Stimulated activated naive CD4-positive, alpha-beta T cell (primary cell): ENCODE measurements around the gene TAS1R2.
"Not testable (repeated sequence)": the region's sequence is repeated elsewhere in the genome, so short reads cannot be mapped to it uniquely, and the experiment has no call there.

Source experiments
- DNase-seq, 6 experiments: peaks; one replicate each; lab custom pipeline; 2025; lab: John Stamatoyannopoulos, UW

The TAS1R2 gene

GRCh38 chr1:18859560-18859959 lies at the start of gene TAS1R2:
TSS of gene TAS1R2 (minus strand) at chr1:18859660. CDS start at chr1:18859660, 0 bp downstream.
- no peak for DNase-seq

- DNase-seq = no peak
Observed at GRCh38 chr1:18907917-18908845, 48.7 kb upstream of the TAS1R2 start.

GRCh38 chr1:18907021-18907916 lies 47.8 kb upstream of the TAS1R2 start:
- DNase-seq = peak; percentile 32 to 84 (median 48)

GRCh38 chr1:18903291-18903756 lies 43.9 kb upstream of the TAS1R2 start:
- no peak for DNase-seq

- peak; percentile 85 to 98 (median 92) for DNase-seq
Observed at GRCh38 chr1:18902523-18903290, 43.2 kb upstream of the TAS1R2 start, which contains the start of gene ALDH4A1. TSS of gene ALDH4A1 (minus strand) at chr1:18902555. CDS start at chr1:18902523, 32 bp downstream.

GRCh38 chr1:18901952-18902522 lies 42.6 kb upstream of the TAS1R2 start:
- DNase-seq = peak in 1 of 6 experiments; percentile 35

- no peak for DNase-seq
Observed at GRCh38 chr1:18901147-18901951, 41.9 kb upstream of the TAS1R2 start.

GRCh38 chr1:18900303-18900841 lies 40.9 kb upstream of the TAS1R2 start:
- peak in 1 of 6 experiments; percentile 5 for DNase-seq

GRCh38 chr1:18899363-18900049 lies 40.0 kb upstream of the TAS1R2 start:
- DNase-seq = no peak

- DNase-seq = no peak
Observed at GRCh38 chr1:18898567-18898966, 39.1 kb upstream of the TAS1R2 start.

- no peak for DNase-seq
Observed at GRCh38 chr1:18895317-18895716, 35.9 kb upstream of the TAS1R2 start.

GRCh38 chr1:18893120-18893519 lies 33.7 kb upstream of the TAS1R2 start:
- DNase-seq = no peak

GRCh38 chr1:18891858-18892257 lies 32.4 kb upstream of the TAS1R2 start:
- not testable (repeated sequence) for DNase-seq

- no peak for DNase-seq
Observed at GRCh38 chr1:18891426-18891780, 31.9 kb upstream of the TAS1R2 start.

- no peak for DNase-seq
Observed at GRCh38 chr1:18890706-18891425, 31.4 kb upstream of the TAS1R2 start.

- no peak for DNase-seq
Observed at GRCh38 chr1:18886003-18886335, 26.5 kb upstream of the TAS1R2 start.

- no peak for DNase-seq
Observed at GRCh38 chr1:18885311-18886002, 26.0 kb upstream of the TAS1R2 start.

- no peak for DNase-seq
Observed at GRCh38 chr1:18884727-18885126, 25.3 kb upstream of the TAS1R2 start.

GRCh38 chr1:18884419-18884717 lies 24.9 kb upstream of the TAS1R2 start:
- no peak for DNase-seq
